Thoracic aorta (tissue), 2 donors: ENCODE results near the gene BCL2. TPM values are rescaled to one million over a fixed set of nuclear protein-coding genes. Genes with fewer than 3 reads are reported as not detected.
A peak's percentile ranks its signal among the peaks of the same experiment; 100 is the strongest.

Source experiments
- ATAC-seq: fragments of 150-250 bp; one replicate; pipeline ENCODE4 v1.8.0; 2017; ENCODE audit warnings: low read depth; ENCODE audit not compliant: insufficient number of reproducible peaks, low FRiP score
- DNase-seq: peaks from one replicate; pipeline ENCODE4 v3.0.0-alpha.2; 2020; ENCODE audit warnings: low spot score
- H3K27ac ChIP-seq, 2 donors: fragments of 200-600 bp; sonication (generic); 1 replicate in 1 of 2; 2 replicates in 1 of 2; pipeline ENCODE4 v1.5.1; 2016; ENCODE audit warnings: mild to moderate bottlenecking in 2 of 2, moderate library complexity in 2 of 2
- H3K27me3 ChIP-seq: fragments of 200-600 bp; sonication (generic); replicated peaks from 2 replicates; pipeline ENCODE4 v1.6.0; 2016; ENCODE audit warnings: mild to moderate bottlenecking; ENCODE audit not compliant: insufficient read depth
- H3K36me3 ChIP-seq: fragments of 200-600 bp; sonication (generic); one replicate; pipeline ENCODE4 v1.5.1; 2016
- H3K4me1 ChIP-seq, 2 donors: fragments of 200-600 bp; sonication (generic); 1 replicate in 1 of 2; 2 replicates in 1 of 2; pipeline versions ENCODE4 v1.5.1 to v1.6.0; 2016; ENCODE audit warnings: low read depth in 2 of 2, mild to moderate bottlenecking in 1 of 2; ENCODE audit not compliant: control insufficient read depth in 1 of 2
- H3K4me3 ChIP-seq: fragments of 200-600 bp; sonication (generic); 2 replicates; pipeline ENCODE4 v1.5.1; 2016; ENCODE audit warnings: mild to moderate bottlenecking
- H3K9me3 ChIP-seq: fragments of 200-600 bp; sonication (generic); 2 replicates; pipeline ENCODE4 v1.5.1; 2016
- CTCF ChIP-seq: fragments of 200-600 bp; sonication (generic); IDR thresholded peaks from one replicate; pipeline ENCODE4 v1.5.1; 2019; ENCODE audit warnings: antibody characterized with exemption
- total RNA-seq, 2 donors: library from RNA; depleted of rRNA; stranded (reverse); fragments of >200 nt; gene quantifications; one replicate each; pipeline versions ENCODE4 v1.1.0 to v1.2.3, GENCODE V29; 2016

BCL2 gene
- total RNA-seq, 2 donors from 2014 or later = 22.9 to 29.3 TPM

GRCh38 chr18:63293935-63294334, 25.6 kb downstream of the BCL2 start:
- H3K27ac ChIP-seq = peak overlapping the region in 1 of 2 donors; percentile 20
- H3K4me1 ChIP-seq = peaks cover 28 to 56% of the 10 kb centered on the region in 2 donors
- DNase-seq (no peak), ATAC-seq (no peak)
- no peak overlapping the region for H3K4me3 ChIP-seq
- H3K27me3 ChIP-seq = no peaks in the 10 kb centered on the region
- H3K9me3 ChIP-seq = no peaks in the 10 kb centered on the region
- no peak for TF ChIP-seq CTCF
- no peaks in the 10 kb centered on the region for H3K36me3 ChIP-seq

- no peak for ATAC-seq
- Histone ChIP-seq H3K27ac (peak overlapping the region in 1 of 2 donors; percentile 20), H3K9me3 (no peaks in the 10 kb centered on the region), H3K27me3 (no peaks in the 10 kb centered on the region), H3K4me3 (no peak overlapping the region), H3K4me1 (peaks cover 30 to 56% of the 10 kb centered on the region in 2 donors), H3K36me3 (no peaks in the 10 kb centered on the region)
- TF ChIP-seq CTCF = no peak
- no peak for DNase-seq
Measured at GRCh38 chr18:63292831-63293683, 26.5 kb downstream of the BCL2 start.

GRCh38 chr18:63291278-63291677, 28.3 kb downstream of the BCL2 start:
- DNase-seq (no peak), ATAC-seq (no peak)
- TF ChIP-seq CTCF = no peak
- H3K4me3 ChIP-seq = no peak overlapping the region
- no peaks in the 10 kb centered on the region for H3K27me3 ChIP-seq
- H3K27ac ChIP-seq = no peak overlapping the region
- H3K4me1 ChIP-seq = peaks cover 36 to 60% of the 10 kb centered on the region in 2 donors
- no peaks in the 10 kb centered on the region for H3K36me3 ChIP-seq
- no peaks in the 10 kb centered on the region for H3K9me3 ChIP-seq

- TF ChIP-seq CTCF = no peak
- H3K4me1 ChIP-seq = peaks cover 36 to 60% of the 10 kb centered on the region in 2 donors
- no peak overlapping the region for H3K27ac ChIP-seq
Measured at GRCh38 chr18:63290821-63291200, 28.8 kb downstream of the BCL2 start.

GRCh38 chr18:63290166-63290820, 29.3 kb downstream of the BCL2 start:
- Histone ChIP-seq H3K27ac (no peak overlapping the region), H3K36me3 (no peaks in the 10 kb centered on the region), H3K4me1 (peaks cover 36 to 60% of the 10 kb centered on the region in 2 donors), H3K27me3 (no peaks in the 10 kb centered on the region), H3K4me3 (no peak overlapping the region), H3K9me3 (no peaks in the 10 kb centered on the region)
- no peak for ATAC-seq
- no peak for TF ChIP-seq CTCF
- no peak for DNase-seq

More at GRCh38 chr18:63290821-63291200, 28.8 kb downstream of the BCL2 start:
- no peak for ATAC-seq
- H3K4me3 ChIP-seq = no peak overlapping the region
- no peaks in the 10 kb centered on the region for H3K9me3 ChIP-seq
- no peaks in the 10 kb centered on the region for H3K36me3 ChIP-seq
- no peaks in the 10 kb centered on the region for H3K27me3 ChIP-seq
- DNase-seq = no peak
